ELR (cell line): ENCODE data around the gene SLC11A2.
A peak's percentile ranks its signal among the peaks of the same experiment; 100 is the strongest.
"Not testable (repeated sequence)": the region's sequence is repeated elsewhere in the genome, so short reads cannot be mapped to it uniquely, and the experiment has no call there.

Experiments used
- DNase-seq: peaks from one replicate; pipeline ENCODE4 v3.0.0-alpha.2; 2015; ENCODE audit warnings: low read depth

Gene SLC11A2

GRCh38 chr12:51025338-51025835 is 797 bp downstream of the SLC11A2 start:
- no peak for DNase-seq

- DNase-seq = no peak
These were observed 2.4 kb downstream of the SLC11A2 start for GRCh38 chr12:51023625-51024382.

DNA sequence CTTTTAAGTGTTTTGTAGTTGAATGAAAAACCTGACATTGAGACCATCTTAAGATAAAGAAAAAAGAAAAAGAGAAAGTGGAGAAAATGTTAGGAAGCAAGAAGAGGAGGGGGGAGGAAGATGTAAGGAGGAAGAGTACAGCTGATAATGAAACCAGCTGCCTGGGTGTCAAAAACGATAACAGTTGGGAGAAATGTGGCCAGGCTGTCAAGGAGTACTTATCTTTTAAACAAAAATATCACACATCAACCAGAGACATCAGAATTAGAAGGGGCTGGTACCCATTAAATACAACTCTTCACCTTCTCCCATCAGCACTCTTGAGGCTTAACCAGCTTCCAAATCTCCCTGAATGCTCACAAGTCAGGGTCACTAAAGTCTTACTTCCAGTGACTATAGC is 4.5 kb downstream of the SLC11A2 start:
- no peak for DNase-seq

- no peak for DNase-seq
These were observed 5.6 kb downstream of the SLC11A2 start for GRCh38 chr12:51020448-51021182.

- no peak for DNase-seq
These were observed 6.3 kb downstream of the SLC11A2 start for GRCh38 chr12:51019927-51020326.

DNA sequence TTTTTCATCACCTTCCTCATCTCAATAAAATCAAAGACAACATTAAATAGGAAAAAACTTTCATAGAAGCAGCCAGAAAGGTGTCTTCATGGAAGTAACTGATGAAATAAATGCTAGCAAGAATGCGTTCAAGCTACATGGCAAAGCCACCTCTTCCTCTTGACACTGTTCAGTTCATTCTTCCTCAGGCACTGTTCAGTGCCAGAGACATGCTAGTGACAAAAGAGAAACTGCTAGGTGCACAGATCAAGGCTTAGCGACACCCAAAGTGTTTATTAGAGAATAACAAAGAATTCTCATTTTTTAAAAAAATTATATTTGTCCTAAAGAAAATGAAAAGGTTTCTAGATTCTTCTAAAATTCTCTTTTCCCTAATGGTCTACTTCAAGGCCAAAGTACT is 7.2 kb downstream of the SLC11A2 start:
- DNase-seq = no peak

DNA sequence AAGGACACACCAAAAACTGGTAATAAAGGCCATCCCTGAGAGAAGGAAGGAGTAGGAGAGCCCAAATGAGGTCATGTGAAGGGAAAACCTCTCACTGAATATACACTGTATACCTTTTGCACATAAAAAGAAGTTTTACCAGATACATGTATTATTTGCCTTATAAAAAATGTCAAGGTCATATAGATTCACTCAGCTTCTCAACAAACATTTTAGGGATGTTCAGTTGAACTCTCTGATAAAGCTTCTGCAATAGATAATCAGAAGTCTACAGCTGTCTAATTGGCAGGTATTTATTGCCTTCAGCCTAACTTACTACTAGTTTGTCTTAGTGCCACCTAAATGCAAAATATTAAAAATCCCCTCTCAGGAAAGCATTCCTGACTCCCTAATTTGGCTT is 8.7 kb downstream of the SLC11A2 start:
- DNase-seq = no peak

GRCh38 chr12:51014467-51014866 is 11.7 kb downstream of the SLC11A2 start:
- not testable (repeated sequence) for DNase-seq

DNA sequence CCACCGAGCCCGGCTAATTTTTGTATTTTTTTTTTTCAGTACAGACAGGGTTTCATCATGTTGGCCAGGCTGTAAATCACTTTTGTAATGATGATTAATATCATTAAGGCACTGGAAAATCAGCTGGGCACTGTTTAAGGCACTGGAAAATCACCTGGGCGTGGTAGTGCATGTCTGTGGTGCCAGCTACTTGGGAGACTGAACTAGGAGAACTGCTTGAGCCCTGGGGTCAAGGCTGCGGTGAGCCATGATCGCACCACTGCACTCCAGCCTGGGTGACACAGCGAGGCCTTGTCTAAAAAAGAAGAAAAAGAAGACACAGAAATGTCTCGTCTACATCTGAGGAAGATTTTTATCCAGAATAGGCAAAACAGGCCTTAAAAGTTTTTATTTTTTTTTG is 12.7 kb downstream of the SLC11A2 start:
- DNase-seq = no peak

GRCh38 chr12:51012570-51013236 is 13.5 kb downstream of the SLC11A2 start:
- DNase-seq = no peak

GRCh38 chr12:51011955-51012354 is 14.2 kb downstream of the SLC11A2 start:
- no peak for DNase-seq

DNA sequence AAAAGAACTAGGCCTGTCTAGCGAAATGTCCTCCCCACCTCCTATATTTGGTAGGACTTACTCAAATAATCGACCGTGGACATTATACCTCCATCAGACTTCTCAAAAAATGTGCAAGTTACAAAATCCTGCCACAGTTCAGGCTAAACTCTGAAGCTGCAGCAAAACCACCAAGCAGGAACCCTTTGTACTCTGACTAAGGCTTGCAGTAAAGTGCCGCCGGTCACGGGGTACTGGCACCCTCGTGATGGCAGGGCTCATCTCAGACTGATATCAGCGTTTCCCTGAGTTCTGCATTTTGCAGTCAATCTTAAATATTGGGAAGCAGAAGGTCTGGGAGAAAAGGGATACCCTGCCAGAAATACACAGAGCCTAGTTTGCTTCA is 17.1 kb downstream of the SLC11A2 start:
- no peak for DNase-seq

DNA sequence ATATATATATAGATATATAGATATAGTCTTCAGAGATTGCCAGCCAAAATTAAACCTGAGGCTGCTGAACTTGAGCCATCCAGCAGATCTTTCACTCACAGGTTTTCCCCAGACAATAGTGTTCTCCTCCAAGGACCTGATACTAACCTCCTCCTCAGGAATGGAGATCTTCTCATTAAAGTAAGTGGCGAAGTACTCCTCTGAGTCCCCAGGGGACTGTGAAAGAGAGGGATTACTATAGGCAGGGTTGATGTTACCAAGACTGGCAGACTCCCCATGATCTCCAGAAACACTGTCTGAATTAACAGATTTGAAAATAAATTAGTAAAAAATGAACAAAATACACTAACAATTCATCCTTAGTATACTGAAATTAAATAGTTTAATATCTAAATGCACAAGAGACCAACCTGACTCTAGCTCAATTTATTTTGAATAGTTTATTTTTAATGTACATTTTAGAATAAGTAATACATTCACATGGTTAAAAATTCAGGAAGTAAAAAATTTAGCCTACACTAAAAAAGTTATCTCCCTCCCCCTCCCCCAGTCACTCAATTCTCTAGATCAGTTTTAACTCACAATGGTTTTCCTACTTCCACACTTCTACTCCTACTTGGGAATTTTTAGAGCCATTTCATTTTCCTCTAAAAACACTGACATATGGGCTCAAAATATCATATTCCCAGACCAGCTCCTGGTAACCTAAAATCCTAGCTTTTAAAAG is 17.7 kb downstream of the SLC11A2 start:
- DNase-seq = no peak

DNA sequence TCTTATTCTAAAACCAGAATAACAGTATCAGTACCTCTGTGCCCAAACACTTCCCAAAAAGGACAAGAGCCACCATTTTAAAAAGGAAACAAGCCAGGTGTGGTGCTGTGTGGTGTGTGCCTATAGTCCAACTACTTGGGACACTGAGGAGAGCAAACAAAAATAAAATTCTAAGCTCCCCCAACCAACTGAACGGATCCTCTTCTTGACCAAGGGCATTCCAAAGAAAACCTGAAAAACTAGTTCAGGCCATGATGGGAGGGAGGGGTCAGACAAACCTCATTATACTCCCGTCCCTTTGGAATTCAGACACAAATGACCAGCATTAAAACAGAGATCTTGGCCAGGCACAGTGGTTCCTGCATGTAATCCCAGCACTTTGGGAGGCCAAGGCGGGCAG is 20.5 kb downstream of the SLC11A2 start:
- DNase-seq = no peak

DNA sequence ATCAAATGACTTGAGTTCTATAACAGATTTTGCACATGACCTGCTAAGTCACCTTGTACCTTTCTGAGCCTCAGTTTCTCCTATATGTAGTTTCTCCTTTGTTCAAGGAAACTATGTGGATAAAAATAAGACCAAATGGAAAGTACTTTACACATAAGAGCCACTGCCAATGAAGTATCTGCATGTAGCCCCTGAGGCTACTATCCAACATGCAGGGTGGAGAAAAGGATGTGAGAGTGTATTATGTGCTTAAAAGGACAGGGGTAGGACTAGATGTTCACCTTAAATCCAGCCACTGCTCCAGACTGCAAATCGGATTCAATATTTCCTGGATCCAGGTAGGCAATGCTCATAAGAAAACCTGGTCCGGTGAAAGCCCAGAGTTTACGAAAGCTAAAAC is 21.2 kb downstream of the SLC11A2 start:
- DNase-seq = no peak

DNA sequence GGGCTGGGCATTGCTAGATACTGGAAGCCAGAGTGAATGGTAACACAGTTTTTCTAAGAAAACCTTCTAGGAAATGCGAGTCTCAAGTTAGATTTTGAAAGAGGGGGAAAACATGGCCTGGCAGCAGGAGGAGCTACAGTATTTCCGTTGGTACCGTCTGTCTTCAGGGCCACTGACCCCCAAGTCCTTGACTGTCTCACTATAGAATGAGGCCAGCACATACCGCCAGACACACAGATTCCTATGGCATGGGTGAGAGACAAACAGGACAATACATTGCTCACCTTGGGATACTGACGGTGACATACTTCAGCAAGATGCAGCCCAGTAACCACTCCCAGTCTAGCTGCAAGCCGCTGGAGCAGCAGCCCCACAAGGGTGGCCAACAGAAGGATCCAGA is 21.7 kb downstream of the SLC11A2 start:
- DNase-seq = no peak

DNA sequence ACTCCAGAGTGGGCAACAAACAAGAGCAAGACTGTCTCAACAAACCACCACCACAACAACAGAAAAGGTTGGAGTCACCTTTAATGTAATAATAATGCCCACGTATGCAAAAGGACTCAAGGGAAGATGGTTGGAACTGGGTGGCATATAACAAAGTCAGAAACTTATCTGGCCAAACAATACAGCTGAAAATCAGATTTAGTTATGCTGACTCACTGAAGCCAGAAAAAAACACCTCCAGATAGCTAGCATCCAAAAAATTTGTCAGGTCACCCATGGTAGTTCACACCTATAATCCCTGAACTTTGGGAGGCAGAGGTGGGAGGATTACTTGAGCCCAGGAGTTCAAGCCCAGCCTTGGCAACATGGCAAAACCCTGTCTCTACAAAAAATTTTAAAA is 24.4 kb downstream of the SLC11A2 start:
- no peak for DNase-seq

GRCh38 chr12:51000245-51000644 is 25.9 kb downstream of the SLC11A2 start:
- peak; percentile 72 for DNase-seq

GRCh38 chr12:50999093-50999492 is 27.1 kb downstream of the SLC11A2 start:
- no peak for DNase-seq

- no peak for DNase-seq
These were observed 33.4 kb downstream of the SLC11A2 start for GRCh38 chr12:50992819-50993218.

GRCh38 chr12:50991291-50991690 is 34.9 kb downstream of the SLC11A2 start:
- no peak for DNase-seq

DNA sequence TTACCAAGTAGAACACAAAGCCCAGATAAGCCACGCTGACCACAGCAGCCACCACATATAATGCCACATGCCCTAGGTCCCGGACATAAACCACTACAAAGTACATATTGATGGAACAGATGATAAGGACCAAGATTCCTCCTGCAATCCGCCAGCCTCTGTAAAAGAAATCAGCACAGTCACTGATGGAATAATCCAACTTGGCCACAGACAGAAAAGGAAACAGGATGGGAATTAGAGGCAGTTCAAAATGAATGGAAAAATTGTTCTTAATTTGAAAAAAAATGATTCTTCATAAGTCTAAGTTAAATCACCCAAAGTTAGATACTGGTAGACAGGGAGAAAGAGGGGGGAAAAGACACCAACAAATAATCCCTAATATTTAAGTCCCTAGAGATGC is 35.4 kb downstream of the SLC11A2 start:
- DNase-seq = no peak
